Activated CD4-positive, alpha-beta T cell treated with anti-CD3 and anti-CD28 coated beads for 4 hours (primary cell): Measurements from ENCODE around the gene NRXN3.

Experiments
- DNase-seq, 2 donors: peaks; one replicate each; pipeline ENCODE4 v3.0.0-alpha.2; 2020

NRXN3 gene

GRCh38 chr14:79405512-79405910 is 1235.3 kb downstream of the NRXN3 start:
- no peak for DNase-seq

GRCh38 chr14:79407572-79407971 is 1237.4 kb downstream of the NRXN3 start:
- DNase-seq: no peak

- no peak for DNase-seq
These were observed 1238.5 kb downstream of the NRXN3 start for GRCh38 chr14:79408696-79409095.

- no peak for DNase-seq
These were observed 1241.4 kb downstream of the NRXN3 start for GRCh38 chr14:79411403-79412174.

- no peak for DNase-seq
These were observed 1242.6 kb downstream of the NRXN3 start for GRCh38 chr14:79412822-79413221.

GRCh38 chr14:79413734-79414428 is 1243.7 kb downstream of the NRXN3 start:
- DNase-seq: no peak

- DNase-seq: no peak
These were observed 1245.6 kb downstream of the NRXN3 start for GRCh38 chr14:79415726-79416125.

GRCh38 chr14:79417961-79418360 is 1247.8 kb downstream of the NRXN3 start:
- DNase-seq: no peak

- DNase-seq: no peak
These were observed 1248.7 kb downstream of the NRXN3 start for GRCh38 chr14:79418649-79419415.

GRCh38 chr14:79419571-79420327 is 1249.6 kb downstream of the NRXN3 start:
- DNase-seq: no peak

- no peak for DNase-seq
These were observed 1250.6 kb downstream of the NRXN3 start for GRCh38 chr14:79420725-79421124.

- DNase-seq: no peak
These were observed 1251.6 kb downstream of the NRXN3 start for GRCh38 chr14:79421811-79422210.

- DNase-seq: no peak
These were observed 1254.3 kb downstream of the NRXN3 start for GRCh38 chr14:79424462-79424861.

- DNase-seq: no peak
These were observed 1256.1 kb downstream of the NRXN3 start for GRCh38 chr14:79426103-79426755.

GRCh38 chr14:79432640-79433039 is 1262.5 kb downstream of the NRXN3 start:
- DNase-seq: no peak

- DNase-seq: no peak
These were observed 1266.2 kb downstream of the NRXN3 start for GRCh38 chr14:79436335-79436734.

GRCh38 chr14:79437951-79438350 is 1267.8 kb downstream of the NRXN3 start:
- DNase-seq: no peak

- no peak for DNase-seq
These were observed 1268.6 kb downstream of the NRXN3 start for GRCh38 chr14:79438696-79439342.

- DNase-seq: no peak
These were observed 1272.6 kb downstream of the NRXN3 start for GRCh38 chr14:79442786-79443185.

GRCh38 chr14:79443602-79444001 is 1273.4 kb downstream of the NRXN3 start:
- no peak for DNase-seq

GRCh38 chr14:79448960-79449359 is 1278.8 kb downstream of the NRXN3 start:
- DNase-seq: no peak

GRCh38 chr14:79451601-79452000 is 1281.4 kb downstream of the NRXN3 start:
- DNase-seq: no peak
